GM18505 (cell line): ENCODE results near the gene XAF1.
"Not testable (repeated sequence)": the region's sequence is repeated elsewhere in the genome, so short reads cannot be mapped to it uniquely, and the experiment has no call there.

ENCODE experiments used
- ATAC-seq: cut with Tn5 transposase; IDR thresholded peaks from one replicate; pipeline ENCODE4 v1.9.1; 2021; ENCODE audit not compliant: unreplicated experiment
- POLR2A ChIP-seq: IDR thresholded peaks from 4 replicates; pipeline ENCODE4 v1.6.1; 2011; ENCODE audit warnings: borderline replicate concordance; ENCODE audit not compliant: insufficient read depth, insufficient read length; ENCODE audit errors: extremely low read depth

The XAF1 gene

GRCh38 chr17:6796887-6797490 lies 41.1 kb downstream of the XAF1 start:
- TF ChIP-seq POLR2A: no peak
- no peak for ATAC-seq

DNA sequence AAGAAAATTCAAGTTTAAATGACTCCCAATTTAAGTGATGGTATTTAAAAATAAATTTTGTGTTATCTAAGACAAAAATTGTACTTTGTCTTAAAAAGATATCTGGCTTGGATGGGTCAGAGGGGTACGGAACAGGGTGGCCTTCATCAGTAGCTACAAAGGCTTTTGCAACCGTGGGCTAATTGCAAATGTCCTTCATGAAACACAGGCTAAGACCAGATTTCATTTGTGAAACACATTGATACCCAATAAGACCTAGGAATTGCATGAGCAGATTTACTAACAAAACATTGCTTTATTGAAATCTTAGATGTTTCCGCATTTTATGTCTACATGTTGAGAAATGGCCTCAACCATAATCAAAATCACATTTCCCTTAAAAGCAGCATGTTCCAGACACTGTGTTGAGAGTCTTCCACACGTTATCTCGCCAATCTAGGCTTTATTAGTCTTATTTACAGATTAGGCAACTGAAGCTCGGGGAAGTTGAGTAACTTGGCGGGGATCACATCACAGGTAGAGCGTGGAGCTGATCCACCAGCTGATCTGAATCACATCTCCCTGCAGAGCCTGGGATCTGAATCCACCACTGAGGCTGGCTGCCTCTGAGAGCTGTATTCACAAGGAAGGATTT lies 42.0 kb downstream of the XAF1 start:
- TF ChIP-seq POLR2A: no peak

GRCh38 chr17:6799738-6800137 lies 43.9 kb downstream of the XAF1 start:
- no peak for TF ChIP-seq POLR2A
- no peak for ATAC-seq

More for the DNA sequence above, 42.0 kb downstream of the XAF1 start:
- no peak for ATAC-seq

- no peak for TF ChIP-seq POLR2A
- ATAC-seq: no peak
These were observed 44.7 kb downstream of the XAF1 start for GRCh38 chr17:6800422-6801027.

GRCh38 chr17:6811510-6811909 lies 55.7 kb downstream of the XAF1 start:
- TF ChIP-seq POLR2A: no peak
- ATAC-seq: no peak

DNA sequence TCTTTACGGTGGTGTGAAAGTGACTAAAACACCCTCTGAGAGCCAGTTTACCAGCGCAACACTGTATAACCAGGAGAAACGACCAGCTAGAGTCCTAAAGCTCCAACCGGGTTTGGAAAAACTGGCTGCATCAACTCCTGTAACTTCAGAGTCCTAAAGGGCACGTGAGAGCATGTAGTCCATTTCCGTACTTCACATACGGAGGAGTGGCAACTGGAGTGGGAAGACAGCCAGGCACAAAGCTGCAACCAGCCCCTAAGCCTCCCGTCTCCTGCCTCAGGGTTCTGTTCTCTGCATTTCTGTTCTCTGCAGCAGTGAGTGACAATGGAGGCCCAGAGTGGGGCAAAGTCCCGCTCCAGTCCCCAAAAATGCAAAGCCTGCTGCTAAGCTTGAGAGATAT lies 56.4 kb downstream of the XAF1 start:
- ATAC-seq: no peak
- no peak for TF ChIP-seq POLR2A

DNA sequence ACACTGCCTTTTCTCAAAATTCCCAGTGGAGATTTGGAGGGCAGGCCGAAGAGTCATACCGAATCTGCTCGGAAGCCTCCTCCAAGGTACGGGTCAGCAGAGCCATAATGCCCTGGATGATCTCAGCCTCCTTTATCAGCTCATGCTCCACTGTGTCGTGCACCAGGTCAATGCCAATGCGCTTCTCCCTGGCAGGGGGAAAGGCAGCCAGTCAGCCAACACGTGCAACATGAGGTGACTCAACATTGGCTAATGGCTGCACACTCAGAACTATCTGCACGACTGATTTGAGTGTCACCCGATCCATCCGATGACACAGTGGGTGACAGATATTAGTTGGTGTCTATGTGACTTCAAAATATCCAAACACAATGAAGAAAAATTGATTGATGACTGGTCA lies 59.9 kb downstream of the XAF1 start:
- TF ChIP-seq POLR2A: no peak
- no peak for ATAC-seq

GRCh38 chr17:6816368-6816767 lies 60.5 kb downstream of the XAF1 start:
- ATAC-seq: not testable (repeated sequence)

- no peak for ATAC-seq
- no peak for TF ChIP-seq POLR2A
These were observed 63.1 kb downstream of the XAF1 start for GRCh38 chr17:6818938-6819337.

DNA sequence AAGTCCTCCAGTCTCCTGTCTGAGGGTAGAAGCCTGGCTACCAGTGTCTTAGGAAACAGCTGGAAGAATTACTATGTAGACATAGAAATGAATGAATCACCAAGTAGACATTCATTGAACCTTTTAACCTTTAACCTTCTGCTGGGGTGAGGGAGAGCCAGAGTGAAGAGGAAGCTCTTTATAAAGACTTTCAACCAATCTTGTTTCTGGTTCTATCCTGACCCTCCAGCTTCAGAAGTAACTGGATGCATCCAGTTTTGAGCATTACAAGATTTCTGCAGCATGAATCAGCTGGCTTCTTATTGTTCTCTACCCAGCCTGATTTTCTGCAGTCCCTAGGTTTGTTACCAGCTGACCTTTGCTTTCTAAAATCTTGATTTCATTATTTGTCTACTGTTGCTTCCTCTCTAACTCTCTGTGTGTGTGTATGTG lies 67.2 kb downstream of the XAF1 start:
- no peak for ATAC-seq
- TF ChIP-seq POLR2A: no peak
